Cardiac fibroblast (primary cell): Measurements from ENCODE around the gene ZFAND3.
A peak's percentile ranks its signal among the peaks of the same experiment; 100 is the strongest.

Experiments used
- DNase-seq, 2 donors: peaks; one replicate each; pipeline versions ENCODE4 v3.0.0 to v3.0.0-alpha.2; 2010; ENCODE audit warnings: low read depth in 2 of 2
- H3K4me3 ChIP-seq, 2 donors: replicated peaks in 1 of 2; 1 replicate in 1 of 2; 2 replicates in 1 of 2; pipeline ENCODE4 v1.5.1; 2011; ENCODE audit warnings: low read depth in 2 of 2, low read length in 2 of 2, mild to moderate bottlenecking in 2 of 2, moderate library complexity in 1 of 2
- CTCF ChIP-seq: IDR thresholded peaks from one replicate; pipeline ENCODE4 v1.5.1; 2011; ENCODE audit warnings: low read depth, mild to moderate bottlenecking, low read length, inconsistent platforms

The ZFAND3 gene

GRCh38 chr6:38151580-38152500 lies 332.3 kb downstream of the ZFAND3 start:
- no peak for DNase-seq
- no peak for TF ChIP-seq CTCF
- H3K4me3 ChIP-seq: no peak overlapping the region

- DNase-seq: no peak
- H3K4me3 ChIP-seq: no peak overlapping the region
- no peak for TF ChIP-seq CTCF
Observed at GRCh38 chr6:38152620-38153019, 333.1 kb downstream of the ZFAND3 start.

GRCh38 chr6:38153076-38153797 lies 333.7 kb downstream of the ZFAND3 start:
- no peak for TF ChIP-seq CTCF
- no peak for DNase-seq
- no peak overlapping the region for H3K4me3 ChIP-seq

GRCh38 chr6:38153798-38154345 lies 334.3 kb downstream of the ZFAND3 start:
- TF ChIP-seq CTCF: no peak
- DNase-seq: no peak
- no peak overlapping the region for H3K4me3 ChIP-seq

GRCh38 chr6:38154731-38155130 lies 335.2 kb downstream of the ZFAND3 start:
- DNase-seq: no peak
- TF ChIP-seq CTCF: no peak
- no peak overlapping the region for H3K4me3 ChIP-seq

GRCh38 chr6:38155144-38155543 lies 335.6 kb downstream of the ZFAND3 start:
- DNase-seq: peak; percentile 86 to 87
- TF ChIP-seq CTCF: no peak

More at GRCh38 chr6:38155144-38155543, 335.6 kb downstream of the ZFAND3 start:
- H3K4me3 ChIP-seq: no peak overlapping the region
